Neural cell (in vitro differentiated cells): ENCODE results near the gene PNLIPRP2. TPM values are rescaled to one million over a fixed set of nuclear protein-coding genes. Genes with fewer than 3 reads are reported as not detected.

Source experiments
- H2AFZ ChIP-seq: fragments of 200-600, 300-800 bp; sonication (generic), shearing (Covaris generic); 2 replicates; pipeline ENCODE4 v1.6.0; 2014; ENCODE audit warnings: low read depth, mild to moderate bottlenecking, antibody characterized with exemption, low read length, moderate library complexity
- H3F3A ChIP-seq: fragments of 200-600 bp; shearing (Covaris generic); 2 replicates; pipeline ENCODE4 v1.6.1; 2016; ENCODE audit warnings: mild to moderate bottlenecking, moderate library complexity, mixed read lengths, antibody characterized with exemption, low read length; ENCODE audit not compliant: insufficient read depth, poor library complexity, severe bottlenecking
- H3K27ac ChIP-seq: fragments of 200-600, 300-800 bp; sonication (generic), shearing (Covaris generic); 2 replicates; pipeline ENCODE4 v1.5.1; 2014; ENCODE audit warnings: mild to moderate bottlenecking, low read length, moderate library complexity
- H3K27me3 ChIP-seq: fragments of 300-800, 200-600 bp; sonication (generic), shearing (Covaris generic); 2 replicates; pipeline ENCODE4 v1.6.0; 2014; ENCODE audit warnings: mild to moderate bottlenecking, low read depth, low read length, moderate library complexity; ENCODE audit not compliant: insufficient read depth
- H3K36me3 ChIP-seq: fragments of 300-800, 200-600 bp; sonication (generic), shearing (Covaris generic); 2 replicates; pipeline ENCODE4 v1.5.1; 2014; ENCODE audit warnings: mild to moderate bottlenecking, antibody characterized with exemption, low read length, moderate library complexity; ENCODE audit not compliant: insufficient read depth
- H3K4me2 ChIP-seq: fragments of 300-800, 200-600 bp; sonication (generic), shearing (Covaris generic); 2 replicates; pipeline ENCODE4 v1.6.0; 2014; ENCODE audit warnings: mild to moderate bottlenecking, low read length
- H3K4me3 ChIP-seq: fragments of 300-800, 200-600 bp; sonication (generic), shearing (Covaris generic); 2 replicates; pipeline ENCODE4 v1.5.1; 2014; ENCODE audit warnings: mild to moderate bottlenecking, low read length, moderate library complexity
- H3K79me2 ChIP-seq: fragments of 200-600 bp; shearing (Covaris generic); replicated peaks from 2 replicates; pipeline ENCODE4 v1.6.0; 2014; ENCODE audit warnings: mild to moderate bottlenecking, low read length, moderate library complexity; ENCODE audit not compliant: insufficient read depth
- H3K9ac ChIP-seq: fragments of 300-800, 200-600 bp; sonication (generic), shearing (Covaris generic); 2 replicates; pipeline ENCODE4 v1.6.1; 2016; ENCODE audit warnings: mild to moderate bottlenecking, low read length, mixed read lengths
- H3K9me2 ChIP-seq: fragments of 200-600 bp; shearing (Covaris generic); 2 replicates; pipeline ENCODE4 v1.6.1; 2016; ENCODE audit warnings: mild to moderate bottlenecking, low read length, mixed read lengths; ENCODE audit not compliant: insufficient read depth
- H3K9me3 ChIP-seq: fragments of 200-600, 300-800 bp; sonication (generic), shearing (Covaris generic); 2 replicates; pipeline ENCODE4 v1.6.1; 2016; ENCODE audit warnings: mild to moderate bottlenecking, mixed run types, low read length, moderate library complexity, mixed read lengths
- H4K20me1 ChIP-seq: fragments of 200-600 bp; shearing (Covaris generic); 2 replicates; pipeline ENCODE4 v1.6.1; 2016; ENCODE audit warnings: mild to moderate bottlenecking, mixed run types; ENCODE audit not compliant: insufficient read depth
- EP300 ChIP-seq: fragments of 450-650 bp; conservative IDR thresholded peaks from 2 replicates; pipeline ENCODE4 v1.6.1; 2014; ENCODE audit warnings: antibody characterized with exemption, mild to moderate bottlenecking, moderate library complexity; ENCODE audit not compliant: poor library complexity, severe bottlenecking
- EZH2 ChIP-seq: fragments of 200-600, 300-800 bp; shearing (Covaris generic), sonication (generic); IDR thresholded peaks from 2 replicates; pipeline ENCODE4 v1.6.1; 2014; ENCODE audit warnings: antibody characterized with exemption, low read length, borderline replicate concordance, mild to moderate bottlenecking; ENCODE audit not compliant: insufficient read depth, poor library complexity, severe bottlenecking
- MXI1 ChIP-seq: fragments of 450-650 bp; conservative IDR thresholded peaks from 2 replicates; pipeline ENCODE4 v1.6.1; 2014; ENCODE audit warnings: antibody characterized with exemption, mild to moderate bottlenecking; ENCODE audit not compliant: poor library complexity, severe bottlenecking
- POLR2AphosphoS5 ChIP-seq: IDR thresholded peaks from 2 replicates; pipeline ENCODE4 v1.6.1; 2012
- RAD21 ChIP-seq: fragments of 450-650 bp; conservative IDR thresholded peaks from 2 replicates; pipeline ENCODE4 v1.6.1; 2014; ENCODE audit warnings: antibody characterized with exemption, mild to moderate bottlenecking, moderate library complexity
- SMC3 ChIP-seq: fragments of 450-650 bp; conservative IDR thresholded peaks from 2 replicates; pipeline ENCODE4 v1.6.1; 2014; ENCODE audit warnings: antibody characterized with exemption, mild to moderate bottlenecking, moderate library complexity; ENCODE audit not compliant: poor library complexity
- TAF1 ChIP-seq: IDR thresholded peaks from 2 replicates; pipeline ENCODE4 v1.6.1; 2012; ENCODE audit warnings: low read depth
- polyA plus RNA-seq: library from polyadenylated mRNA; depleted of rRNA; stranded (reverse); fragments of >200 nt; gene quantifications from 2 replicates; pipeline ENCODE4 v1.2.3, GENCODE V29; 2014
- TF ChIP-seq, protein P1 (sequence below): fragments of 450-650 bp; IDR thresholded peaks from 2 replicates; pipeline ENCODE4 v1.5.1; 2014; ENCODE audit warnings: antibody characterized with exemption, mild to moderate bottlenecking, moderate library complexity; ENCODE audit not compliant: poor library complexity, severe bottlenecking
- TF ChIP-seq, protein P2 (sequence below): IDR thresholded peaks from 2 replicates; pipeline ENCODE4 v1.6.1; 2012; ENCODE audit warnings: borderline replicate concordance

PNLIPRP2 gene
- polyA plus RNA-seq, 1 donor from 2014 or later: not detected

DNA sequence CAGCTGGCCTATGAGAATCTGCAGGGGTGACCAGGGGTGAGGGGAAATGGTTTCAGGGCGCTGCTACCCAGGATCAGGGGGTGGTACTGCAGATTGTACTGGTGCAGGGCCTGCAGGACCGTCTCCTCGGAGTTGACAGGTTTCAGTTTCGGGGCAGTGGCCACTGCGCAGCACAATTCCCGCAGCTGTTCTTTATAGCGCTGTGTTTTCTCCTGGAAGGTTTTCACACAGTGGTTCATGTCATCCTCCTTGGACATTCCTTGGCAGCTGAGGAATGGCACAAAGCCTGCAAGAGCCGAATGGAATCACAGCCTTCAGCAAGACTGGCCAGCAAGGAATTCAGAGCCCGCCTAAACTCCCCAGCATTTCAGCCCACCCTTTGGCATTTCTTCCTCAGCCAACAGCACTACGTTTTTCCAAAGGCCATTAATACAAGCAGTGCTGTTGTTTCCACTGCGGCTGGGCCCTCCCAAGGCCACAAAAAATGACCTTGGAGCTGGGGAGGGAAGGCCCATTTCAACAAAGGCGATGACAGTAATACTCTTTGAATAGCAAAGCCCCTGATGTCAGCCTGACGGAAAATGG, 44.9 kb downstream of the PNLIPRP2 start:
- Histone ChIP-seq H3K9me2 (no peaks in the 10 kb centered on the region), H3K27me3 (peaks cover 16% of the 10 kb centered on the region), H4K20me1 (no peaks in the 10 kb centered on the region), H3K9ac (no peak overlapping the region), H3K4me2 (no peak overlapping the region), H2AFZ (no peak overlapping the region), H3K27ac (no peak overlapping the region), H3K36me3 (no peaks in the 10 kb centered on the region), H3K9me3 (peaks cover 6% of the 10 kb centered on the region), H3K4me3 (no peak overlapping the region), H3F3A (no peaks in the 10 kb centered on the region), H3K79me2 (no peaks in the 10 kb centered on the region)
- TF ChIP-seq SMC3 (no peak), TAF1 (no peak), RAD21 (no peak), POLR2AphosphoS5 (no peak), EP300 (no peak), EZH2 (no peak), MXI1 (no peak)
- TF ChIP-seq, protein P1, sequence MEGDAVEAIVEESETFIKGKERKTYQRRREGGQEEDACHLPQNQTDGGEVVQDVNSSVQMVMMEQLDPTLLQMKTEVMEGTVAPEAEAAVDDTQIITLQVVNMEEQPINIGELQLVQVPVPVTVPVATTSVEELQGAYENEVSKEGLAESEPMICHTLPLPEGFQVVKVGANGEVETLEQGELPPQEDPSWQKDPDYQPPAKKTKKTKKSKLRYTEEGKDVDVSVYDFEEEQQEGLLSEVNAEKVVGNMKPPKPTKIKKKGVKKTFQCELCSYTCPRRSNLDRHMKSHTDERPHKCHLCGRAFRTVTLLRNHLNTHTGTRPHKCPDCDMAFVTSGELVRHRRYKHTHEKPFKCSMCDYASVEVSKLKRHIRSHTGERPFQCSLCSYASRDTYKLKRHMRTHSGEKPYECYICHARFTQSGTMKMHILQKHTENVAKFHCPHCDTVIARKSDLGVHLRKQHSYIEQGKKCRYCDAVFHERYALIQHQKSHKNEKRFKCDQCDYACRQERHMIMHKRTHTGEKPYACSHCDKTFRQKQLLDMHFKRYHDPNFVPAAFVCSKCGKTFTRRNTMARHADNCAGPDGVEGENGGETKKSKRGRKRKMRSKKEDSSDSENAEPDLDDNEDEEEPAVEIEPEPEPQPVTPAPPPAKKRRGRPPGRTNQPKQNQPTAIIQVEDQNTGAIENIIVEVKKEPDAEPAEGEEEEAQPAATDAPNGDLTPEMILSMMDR: no peak
- TF ChIP-seq, protein P2, sequence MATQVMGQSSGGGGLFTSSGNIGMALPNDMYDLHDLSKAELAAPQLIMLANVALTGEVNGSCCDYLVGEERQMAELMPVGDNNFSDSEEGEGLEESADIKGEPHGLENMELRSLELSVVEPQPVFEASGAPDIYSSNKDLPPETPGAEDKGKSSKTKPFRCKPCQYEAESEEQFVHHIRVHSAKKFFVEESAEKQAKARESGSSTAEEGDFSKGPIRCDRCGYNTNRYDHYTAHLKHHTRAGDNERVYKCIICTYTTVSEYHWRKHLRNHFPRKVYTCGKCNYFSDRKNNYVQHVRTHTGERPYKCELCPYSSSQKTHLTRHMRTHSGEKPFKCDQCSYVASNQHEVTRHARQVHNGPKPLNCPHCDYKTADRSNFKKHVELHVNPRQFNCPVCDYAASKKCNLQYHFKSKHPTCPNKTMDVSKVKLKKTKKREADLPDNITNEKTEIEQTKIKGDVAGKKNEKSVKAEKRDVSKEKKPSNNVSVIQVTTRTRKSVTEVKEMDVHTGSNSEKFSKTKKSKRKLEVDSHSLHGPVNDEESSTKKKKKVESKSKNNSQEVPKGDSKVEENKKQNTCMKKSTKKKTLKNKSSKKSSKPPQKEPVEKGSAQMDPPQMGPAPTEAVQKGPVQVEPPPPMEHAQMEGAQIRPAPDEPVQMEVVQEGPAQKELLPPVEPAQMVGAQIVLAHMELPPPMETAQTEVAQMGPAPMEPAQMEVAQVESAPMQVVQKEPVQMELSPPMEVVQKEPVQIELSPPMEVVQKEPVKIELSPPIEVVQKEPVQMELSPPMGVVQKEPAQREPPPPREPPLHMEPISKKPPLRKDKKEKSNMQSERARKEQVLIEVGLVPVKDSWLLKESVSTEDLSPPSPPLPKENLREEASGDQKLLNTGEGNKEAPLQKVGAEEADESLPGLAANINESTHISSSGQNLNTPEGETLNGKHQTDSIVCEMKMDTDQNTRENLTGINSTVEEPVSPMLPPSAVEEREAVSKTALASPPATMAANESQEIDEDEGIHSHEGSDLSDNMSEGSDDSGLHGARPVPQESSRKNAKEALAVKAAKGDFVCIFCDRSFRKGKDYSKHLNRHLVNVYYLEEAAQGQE: no peak

DNA sequence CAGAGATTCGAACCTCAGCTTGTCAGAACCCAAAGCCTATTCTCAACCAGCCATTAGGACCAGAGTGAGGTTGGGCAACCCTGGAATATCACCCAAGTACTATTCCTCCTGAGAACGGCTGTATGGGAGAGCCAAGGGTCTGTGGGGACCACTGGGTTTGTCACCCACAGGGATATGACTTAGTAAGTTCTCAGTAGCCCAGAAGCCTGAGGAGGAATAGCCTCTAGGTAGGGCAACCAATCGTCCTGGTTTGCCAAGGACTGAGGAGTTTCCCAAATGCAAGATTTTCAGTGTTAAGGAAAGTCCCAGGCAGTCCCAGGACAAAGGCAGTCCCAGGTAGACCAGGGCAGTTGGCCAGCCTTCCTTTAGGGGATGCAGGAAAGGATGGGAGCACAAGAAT, 46.7 kb downstream of the PNLIPRP2 start:
- Histone ChIP-seq H3K36me3 (no peaks in the 10 kb centered on the region), H3K9ac (no peak overlapping the region), H3K27ac (no peak overlapping the region), H2AFZ (no peak overlapping the region), H3K9me2 (no peaks in the 10 kb centered on the region), H3F3A (no peaks in the 10 kb centered on the region), H4K20me1 (no peaks in the 10 kb centered on the region), H3K27me3 (peaks cover 16% of the 10 kb centered on the region), H3K79me2 (no peaks in the 10 kb centered on the region), H3K4me2 (no peak overlapping the region), H3K4me3 (no peak overlapping the region), H3K9me3 (peaks cover 6% of the 10 kb centered on the region)
- TF ChIP-seq EZH2 (no peak), POLR2AphosphoS5 (no peak), MXI1 (no peak), TAF1 (no peak), EP300 (no peak), RAD21 (no peak)
- TF ChIP-seq, protein P1: no peak
- TF ChIP-seq, protein P2: no peak
